Esophagus squamous epithelium (tissue), 5 donors: Measurements from ENCODE around the gene CASP6. TPM values are rescaled to one million over a fixed set of nuclear protein-coding genes. Genes with fewer than 3 reads are reported as not detected.
A peak's percentile ranks its signal among the peaks of the same experiment; 100 is the strongest.

Source experiments
- DNase-seq: peaks from one replicate; lab custom pipeline; 2025; lab: John Stamatoyannopoulos, UW
- H3K27ac ChIP-seq, 4 donors: fragments of 200-600 bp; sonication (generic); one replicate each; pipeline ENCODE4 v1.5.1; 2016 to 2019; ENCODE audit warnings: mild to moderate bottlenecking in 1 of 4
- H3K27me3 ChIP-seq, 4 donors: fragments of 200-600 bp; sonication (generic); 1 replicate in 3 of 4; 2 replicates in 1 of 4; pipeline versions ENCODE4 v1.5.1 to v1.6.0; 2017 to 2021; ENCODE audit warnings: antibody characterized with exemption in 1 of 4
- H3K36me3 ChIP-seq, 3 donors: fragments of 200-600 bp; sonication (generic); one replicate each; pipeline ENCODE4 v1.5.1; 2016 to 2019
- H3K4me1 ChIP-seq, 3 donors: fragments of 200-600 bp; sonication (generic); one replicate each; pipeline ENCODE4 v1.5.1; 2017 to 2019
- H3K4me3 ChIP-seq, 4 donors: fragments of 200-600 bp; sonication (generic); 1 replicate in 3 of 4; 2 replicates in 1 of 4; pipeline ENCODE4 v1.5.1; 2016 to 2019; ENCODE audit warnings: mild to moderate bottlenecking in 2 of 4, moderate library complexity in 1 of 4
- H3K9me3 ChIP-seq, 3 donors: fragments of 200-600 bp; sonication (generic); one replicate each; pipeline ENCODE4 v1.5.1; 2016 to 2019
- CTCF ChIP-seq, 6 experiments: fragments of 450-650 bp in 4 of 6; fragments of 200-600 bp in 2 of 6; sonication (generic) in 2 of 6; IDR thresholded peaks; one replicate each; pipeline ENCODE4 v1.5.1; 2016 to 2019; ENCODE audit warnings: antibody characterized with exemption in 6 of 6, mild to moderate bottlenecking in 4 of 6, moderate library complexity in 4 of 6
- POLR2A ChIP-seq, 4 donors: fragments of 450-650 bp; IDR thresholded peaks; one replicate each; pipeline ENCODE4 v1.6.1; 2017; ENCODE audit warnings: antibody characterized with exemption in 4 of 4, mild to moderate bottlenecking in 4 of 4, moderate library complexity in 3 of 4
- WGBS, 2 donors: methylation state at CpG; one replicate each; pipeline ENCODE4 v1.1.5; 2018; 5-methylcytosine and 5-hydroxymethylcytosine counted together
- intact Hi-C: fragments of 100-400 bp; cut with DNase I; formaldehyde crosslinking; loops from one replicate; pipeline ENCODE4 v1.15.0; 2022
- total RNA-seq, 4 donors: library from RNA; depleted of rRNA; stranded (reverse); fragments of >200 nt; gene quantifications; one replicate each; pipeline ENCODE4 v1.1.0, GENCODE V29; 2016
- donor health status: DM: yes; HTN: yes; CAD: no.

CASP6 gene
- total RNA-seq, 4 donors from 2014 or later, result 7.0 to 21.9 (median 15.4) TPM

- intact Hi-C loops, result no loop called here
- H3K27ac ChIP-seq, result no peak overlapping the region
- no peak for DNase-seq
- WGBS, 2 donors, result 86 to 90% methylated on average over 1 of the region's 1 CpG
- H3K9me3 ChIP-seq, result peaks cover 0 to 5% (median 0%) of the 10 kb centered on the region in 3 donors
- TF ChIP-seq POLR2A (IDR thresholded peaks at IDR 0.05) (no peak), CTCF (IDR thresholded peaks at IDR 0.05) (peak in 1 of 6 experiments; percentile 15)
- no peaks in the 10 kb centered on the region for H3K27me3 ChIP-seq
- H3K36me3 ChIP-seq, result no peaks in the 10 kb centered on the region
- no peak overlapping the region for H3K4me3 ChIP-seq
- no peaks in the 10 kb centered on the region for H3K4me1 ChIP-seq
Measured at GRCh38 chr4:109676886-109677285, 26.4 kb downstream of the CASP6 start.

- intact Hi-C loops, result no loop called here
- no peak for DNase-seq
- Histone ChIP-seq H3K27ac (no peak overlapping the region), H3K27me3 (no peaks in the 10 kb centered on the region), H3K36me3 (no peaks in the 10 kb centered on the region), H3K9me3 (peaks cover 0 to 5% (median 0%) of the 10 kb centered on the region in 3 donors), H3K4me3 (no peak overlapping the region), H3K4me1 (no peaks in the 10 kb centered on the region)
- 92 to 93% methylated on average over 1 of the region's 1 CpG for WGBS, 2 donors
- TF ChIP-seq POLR2A (IDR thresholded peaks at IDR 0.05), result no peak
- no peak for TF ChIP-seq CTCF (IDR thresholded peaks at IDR 0.05)
Measured at GRCh38 chr4:109675843-109676242, 27.4 kb downstream of the CASP6 start.

- no peak for DNase-seq
- intact Hi-C loops, result no loop called here
- Histone ChIP-seq H3K27me3 (no peaks in the 10 kb centered on the region), H3K4me3 (no peak overlapping the region), H3K4me1 (no peaks in the 10 kb centered on the region), H3K36me3 (no peaks in the 10 kb centered on the region), H3K9me3 (peaks cover 0 to 5% (median 0%) of the 10 kb centered on the region in 3 donors), H3K27ac (no peak overlapping the region)
- WGBS, 2 donors, result 72 to 75% methylated on average over 3 of the region's 3 CpGs
- TF ChIP-seq POLR2A (IDR thresholded peaks at IDR 0.05), result no peak
- TF ChIP-seq CTCF (IDR thresholded peaks at IDR 0.05), result no peak
Measured at GRCh38 chr4:109675181-109675580, 28.1 kb downstream of the CASP6 start.

GRCh38 chr4:109673303-109673702, 29.9 kb downstream of the CASP6 start:
- no peak for TF ChIP-seq CTCF (IDR thresholded peaks at IDR 0.05)
- no peak for TF ChIP-seq POLR2A (IDR thresholded peaks at IDR 0.05)
- Histone ChIP-seq H3K4me1 (no peaks in the 10 kb centered on the region), H3K27me3 (no peaks in the 10 kb centered on the region), H3K4me3 (no peak overlapping the region), H3K27ac (no peak overlapping the region), H3K36me3 (no peaks in the 10 kb centered on the region), H3K9me3 (no peaks in the 10 kb centered on the region)
- 88 to 100% methylated on average over 1 of the region's 1 CpG for WGBS, 2 donors
- no peak for DNase-seq
- intact Hi-C loops, result no loop called here

- DNase-seq, result no peak
Measured at GRCh38 chr4:109672169-109672930, 30.9 kb downstream of the CASP6 start.

More at GRCh38 chr4:109672169-109672930, 30.9 kb downstream of the CASP6 start:
- H3K27me3 ChIP-seq, result no peaks in the 10 kb centered on the region
- H3K9me3 ChIP-seq, result no peaks in the 10 kb centered on the region
- no peaks in the 10 kb centered on the region for H3K36me3 ChIP-seq
- H3K4me3 ChIP-seq, result no peak overlapping the region
- H3K4me1 ChIP-seq, result no peaks in the 10 kb centered on the region
- H3K27ac ChIP-seq, result no peak overlapping the region
- no peak for TF ChIP-seq CTCF (IDR thresholded peaks at IDR 0.05)
- TF ChIP-seq POLR2A (IDR thresholded peaks at IDR 0.05), result no peak
- intact Hi-C loops, result no loop called here
